ENCODE results near the gene PAK5. TPM values are rescaled to one million over a fixed set of nuclear protein-coding genes. Genes with fewer than 3 reads are reported as not detected.

PAK5 gene
- total and polyA plus RNA-seq, 2 donors, result 0.19 to 0.75 TPM

GRCh38 chr20:9557411-9557810, 281.5 kb downstream of the PAK5 start:
- Histone ChIP-seq H3K9me3 (ENCODE audit: control insufficient read depth in 2 of 2, insufficient read depth in 1 of 2, low read length in 1 of 2) (no peaks in the 10 kb centered on the region), H3K36me3 (ENCODE audit: control insufficient read depth in 2 of 2, insufficient read depth in 2 of 2, low read length in 1 of 2) (no peaks in the 10 kb centered on the region), H3K27ac (ENCODE audit: low read depth in 1 of 2, low read length in 1 of 2) (no peak overlapping the region), H3K4me1 (ENCODE audit: control insufficient read depth in 2 of 2, insufficient read depth in 2 of 2, low read length in 2 of 2) (no peaks in the 10 kb centered on the region), H3K27me3 (ENCODE audit: control insufficient read depth in 2 of 2, insufficient read depth in 1 of 2, low read length in 1 of 2) (no peaks in the 10 kb centered on the region), H3K4me3 (ENCODE audit: low read length in 2 of 2) (no peak overlapping the region)
- DNase-seq (ENCODE audit: low read depth in 6 of 9, low spot score in 9 of 9), result no peak
- WGBS, result 96% methylated on average over 4 of the region's 4 CpGs

- no peak overlapping the region for H3K4me3 ChIP-seq (ENCODE audit: low read length in 2 of 2)
- no peaks in the 10 kb centered on the region for H3K4me1 ChIP-seq (ENCODE audit: control insufficient read depth in 2 of 2, insufficient read depth in 2 of 2, low read length in 2 of 2)
- WGBS, result 91% methylated on average over 2 of the region's 2 CpGs
- H3K36me3 ChIP-seq (ENCODE audit: control insufficient read depth in 2 of 2, insufficient read depth in 2 of 2, low read length in 1 of 2), result no peaks in the 10 kb centered on the region
- no peak for DNase-seq (ENCODE audit: low read depth in 6 of 9, low spot score in 9 of 9)
- no peak overlapping the region for H3K27ac ChIP-seq (ENCODE audit: low read depth in 1 of 2, low read length in 1 of 2)
- no peaks in the 10 kb centered on the region for H3K27me3 ChIP-seq (ENCODE audit: control insufficient read depth in 2 of 2, insufficient read depth in 1 of 2, low read length in 1 of 2)
- no peaks in the 10 kb centered on the region for H3K9me3 ChIP-seq (ENCODE audit: control insufficient read depth in 2 of 2, insufficient read depth in 1 of 2, low read length in 1 of 2)
Measured at GRCh38 chr20:9555781-9556180, 283.1 kb downstream of the PAK5 start.

GRCh38 chr20:9551808-9552550, 286.9 kb downstream of the PAK5 start:
- Histone ChIP-seq H3K4me1 (ENCODE audit: control insufficient read depth in 2 of 2, insufficient read depth in 2 of 2, low read length in 2 of 2) (no peaks in the 10 kb centered on the region), H3K27me3 (ENCODE audit: control insufficient read depth in 2 of 2, insufficient read depth in 1 of 2, low read length in 1 of 2) (no peaks in the 10 kb centered on the region), H3K4me3 (ENCODE audit: low read length in 2 of 2) (no peak overlapping the region), H3K36me3 (ENCODE audit: control insufficient read depth in 2 of 2, insufficient read depth in 2 of 2, low read length in 1 of 2) (no peaks in the 10 kb centered on the region), H3K9me3 (ENCODE audit: control insufficient read depth in 2 of 2, insufficient read depth in 1 of 2, low read length in 1 of 2) (no peaks in the 10 kb centered on the region), H3K27ac (ENCODE audit: low read depth in 1 of 2, low read length in 1 of 2) (no peak overlapping the region)
- DNase-seq (ENCODE audit: low read depth in 6 of 9, low spot score in 9 of 9), result no peak
- WGBS, result 79% methylated on average over 4 of the region's 4 CpGs

GRCh38 chr20:9550871-9551270, 288.0 kb downstream of the PAK5 start:
- WGBS, result 92% methylated on average over 2 of the region's 2 CpGs

GRCh38 chr20:9550283-9550682, 288.6 kb downstream of the PAK5 start:
- no peak for DNase-seq (ENCODE audit: low read depth in 6 of 9, low spot score in 9 of 9)
- 91% methylated on average over 1 of the region's 1 CpG for WGBS
- no peak overlapping the region for H3K4me3 ChIP-seq (ENCODE audit: low read length in 2 of 2)
- no peaks in the 10 kb centered on the region for H3K36me3 ChIP-seq (ENCODE audit: control insufficient read depth in 2 of 2, insufficient read depth in 2 of 2, low read length in 1 of 2)
- no peaks in the 10 kb centered on the region for H3K9me3 ChIP-seq (ENCODE audit: control insufficient read depth in 2 of 2, insufficient read depth in 1 of 2, low read length in 1 of 2)
- H3K27me3 ChIP-seq (ENCODE audit: control insufficient read depth in 2 of 2, insufficient read depth in 1 of 2, low read length in 1 of 2), result no peaks in the 10 kb centered on the region
- H3K27ac ChIP-seq (ENCODE audit: low read depth in 1 of 2, low read length in 1 of 2), result no peak overlapping the region
- H3K4me1 ChIP-seq (ENCODE audit: control insufficient read depth in 2 of 2, insufficient read depth in 2 of 2, low read length in 2 of 2), result no peaks in the 10 kb centered on the region

More at GRCh38 chr20:9550871-9551270, 288.0 kb downstream of the PAK5 start:
- Histone ChIP-seq H3K27me3 (ENCODE audit: control insufficient read depth in 2 of 2, insufficient read depth in 1 of 2, low read length in 1 of 2) (no peaks in the 10 kb centered on the region), H3K27ac (ENCODE audit: low read depth in 1 of 2, low read length in 1 of 2) (no peak overlapping the region), H3K4me1 (ENCODE audit: control insufficient read depth in 2 of 2, insufficient read depth in 2 of 2, low read length in 2 of 2) (no peaks in the 10 kb centered on the region), H3K36me3 (ENCODE audit: control insufficient read depth in 2 of 2, insufficient read depth in 2 of 2, low read length in 1 of 2) (no peaks in the 10 kb centered on the region), H3K4me3 (ENCODE audit: low read length in 2 of 2) (no peak overlapping the region), H3K9me3 (ENCODE audit: control insufficient read depth in 2 of 2, insufficient read depth in 1 of 2, low read length in 1 of 2) (no peaks in the 10 kb centered on the region)
- no peak for DNase-seq (ENCODE audit: low read depth in 6 of 9, low spot score in 9 of 9)

- Histone ChIP-seq H3K4me3 (ENCODE audit: low read length in 2 of 2) (no peak overlapping the region), H3K9me3 (ENCODE audit: control insufficient read depth in 2 of 2, insufficient read depth in 1 of 2, low read length in 1 of 2) (no peaks in the 10 kb centered on the region), H3K36me3 (ENCODE audit: control insufficient read depth in 2 of 2, insufficient read depth in 2 of 2, low read length in 1 of 2) (no peaks in the 10 kb centered on the region), H3K4me1 (ENCODE audit: control insufficient read depth in 2 of 2, insufficient read depth in 2 of 2, low read length in 2 of 2) (no peaks in the 10 kb centered on the region), H3K27ac (ENCODE audit: low read depth in 1 of 2, low read length in 1 of 2) (no peak overlapping the region), H3K27me3 (ENCODE audit: control insufficient read depth in 2 of 2, insufficient read depth in 1 of 2, low read length in 1 of 2) (peaks cover 0 to 2% of the 10 kb centered on the region in 2 donors)
- 35% methylated on average over 4 of the region's 4 CpGs for WGBS
- no peak for DNase-seq (ENCODE audit: low read depth in 6 of 9, low spot score in 9 of 9)
Measured at GRCh38 chr20:9543214-9543613, 295.7 kb downstream of the PAK5 start.

GRCh38 chr20:9535449-9535848, 303.4 kb downstream of the PAK5 start:
- Histone ChIP-seq H3K4me3 (ENCODE audit: low read length in 2 of 2) (no peak overlapping the region), H3K9me3 (ENCODE audit: control insufficient read depth in 2 of 2, insufficient read depth in 1 of 2, low read length in 1 of 2) (no peaks in the 10 kb centered on the region), H3K36me3 (ENCODE audit: control insufficient read depth in 2 of 2, insufficient read depth in 2 of 2, low read length in 1 of 2) (no peaks in the 10 kb centered on the region), H3K27me3 (ENCODE audit: control insufficient read depth in 2 of 2, insufficient read depth in 1 of 2, low read length in 1 of 2) (no peaks in the 10 kb centered on the region), H3K4me1 (ENCODE audit: control insufficient read depth in 2 of 2, insufficient read depth in 2 of 2, low read length in 2 of 2) (no peaks in the 10 kb centered on the region), H3K27ac (ENCODE audit: low read depth in 1 of 2, low read length in 1 of 2) (no peak overlapping the region)
- DNase-seq (ENCODE audit: low read depth in 6 of 9, low spot score in 9 of 9), result no peak
- 89% methylated on average over 2 of the region's 2 CpGs for WGBS

GRCh38 chr20:9534025-9534424, 304.9 kb downstream of the PAK5 start:
- no peak overlapping the region for H3K27ac ChIP-seq (ENCODE audit: low read depth in 1 of 2, low read length in 1 of 2)
- H3K4me1 ChIP-seq (ENCODE audit: control insufficient read depth in 2 of 2, insufficient read depth in 2 of 2, low read length in 2 of 2), result no peaks in the 10 kb centered on the region
- H3K4me3 ChIP-seq (ENCODE audit: low read length in 2 of 2), result no peak overlapping the region
- peaks cover 0 to 2% of the 10 kb centered on the region in 2 donors for H3K27me3 ChIP-seq (ENCODE audit: control insufficient read depth in 2 of 2, insufficient read depth in 1 of 2, low read length in 1 of 2)
- WGBS, result 92% methylated on average over 5 of the region's 5 CpGs
- no peaks in the 10 kb centered on the region for H3K36me3 ChIP-seq (ENCODE audit: control insufficient read depth in 2 of 2, insufficient read depth in 2 of 2, low read length in 1 of 2)
- H3K9me3 ChIP-seq (ENCODE audit: control insufficient read depth in 2 of 2, insufficient read depth in 1 of 2, low read length in 1 of 2), result no peaks in the 10 kb centered on the region
- DNase-seq (ENCODE audit: low read depth in 6 of 9, low spot score in 9 of 9), result no peak

GRCh38 chr20:9532069-9532838, 306.6 kb downstream of the PAK5 start:
- H3K4me1 ChIP-seq (ENCODE audit: control insufficient read depth in 2 of 2, insufficient read depth in 2 of 2, low read length in 2 of 2), result no peaks in the 10 kb centered on the region

More at GRCh38 chr20:9532069-9532838, 306.6 kb downstream of the PAK5 start:
- Histone ChIP-seq H3K4me3 (ENCODE audit: low read length in 2 of 2) (no peak overlapping the region), H3K36me3 (ENCODE audit: control insufficient read depth in 2 of 2, insufficient read depth in 2 of 2, low read length in 1 of 2) (no peaks in the 10 kb centered on the region), H3K9me3 (ENCODE audit: control insufficient read depth in 2 of 2, insufficient read depth in 1 of 2, low read length in 1 of 2) (no peaks in the 10 kb centered on the region), H3K27ac (ENCODE audit: low read depth in 1 of 2, low read length in 1 of 2) (no peak overlapping the region), H3K27me3 (ENCODE audit: control insufficient read depth in 2 of 2, insufficient read depth in 1 of 2, low read length in 1 of 2) (peaks cover 0 to 2% of the 10 kb centered on the region in 2 donors)
- WGBS, result 71% methylated on average over 4 of the region's 4 CpGs
- no peak for DNase-seq (ENCODE audit: low read depth in 6 of 9, low spot score in 9 of 9)
